Left ventricle myocardium inferior (tissue), 1 donor: ENCODE results near the gene UHRF2. TPM values are rescaled to one million over a fixed set of nuclear protein-coding genes. Genes with fewer than 3 reads are reported as not detected.

ENCODE experiments used
- DNase-seq: peaks from one replicate; pipeline ENCODE4 v3.0.0-alpha.2; 2020
- H3K27ac ChIP-seq: fragments of 200-600 bp; replicated peaks from 2 replicates; pipeline ENCODE4 v1.8.0; 2021
- H3K27me3 ChIP-seq: fragments of 200-600 bp; 2 replicates; pipeline ENCODE4 v1.8.0; 2021; ENCODE audit warnings: low read depth
- H3K36me3 ChIP-seq: fragments of 200-600 bp; 2 replicates; pipeline ENCODE4 v1.8.0; 2021
- H3K4me1 ChIP-seq: fragments of 200-600 bp; 2 replicates; pipeline ENCODE4 v1.8.0; 2021
- H3K4me3 ChIP-seq: fragments of 200-600 bp; 2 replicates; pipeline ENCODE4 v1.8.0; 2021; ENCODE audit warnings: mild to moderate bottlenecking, moderate library complexity
- H3K9me3 ChIP-seq: fragments of 200-600 bp; replicated peaks from 2 replicates; pipeline ENCODE4 v1.8.0; 2021
- CTCF ChIP-seq: fragments of 200-600 bp; IDR thresholded peaks from 2 replicates; pipeline ENCODE4 v1.8.0; 2021; ENCODE audit warnings: antibody characterized with exemption, mild to moderate bottlenecking, borderline replicate concordance
- intact Hi-C: fragments of 100-400 bp; cut with micrococcal nuclease; formaldehyde crosslinking; loops from one replicate; pipeline ENCODE4 v1.11.0; 2022
- total RNA-seq: library from RNA; stranded (reverse); fragmentation: NEBNext Ultra II Directional; extraction: Animal tissue kit (Norgen Biotek cat#: 25700); gene quantifications from one replicate; pipeline ENCODE4 v1.2.1, GENCODE V29; 2021
- donor health status: DM: no; HTN: yes; CAD: no; lungs with severe emphysema.

Gene UHRF2
- total RNA-seq, 1 donor from 2014 or later, result 14.1 TPM

- no peak overlapping the region for H3K4me3 ChIP-seq
- no peak for TF ChIP-seq CTCF
- no peak overlapping the region for H3K27ac ChIP-seq
- no peaks in the 10 kb centered on the region for H3K9me3 ChIP-seq
- H3K27me3 ChIP-seq, result no peaks in the 10 kb centered on the region
- peaks cover 4% of the 10 kb centered on the region for H3K36me3 ChIP-seq
- intact Hi-C loops, result no loop called here
- DNase-seq, result no peak
- peaks cover 58% of the 10 kb centered on the region for H3K4me1 ChIP-seq
Measured at GRCh38 chr9:6441269-6441668, 28.3 kb downstream of the UHRF2 start.

GRCh38 chr9:6443661-6444060 is 30.7 kb downstream of the UHRF2 start:
- Histone ChIP-seq H3K27ac (no peak overlapping the region), H3K4me1 (peaks cover 66% of the 10 kb centered on the region), H3K9me3 (no peaks in the 10 kb centered on the region), H3K27me3 (no peaks in the 10 kb centered on the region), H3K4me3 (no peak overlapping the region), H3K36me3 (no peaks in the 10 kb centered on the region)
- DNase-seq, result no peak
- intact Hi-C loops, result no loop called here
- no peak for TF ChIP-seq CTCF

GRCh38 chr9:6444128-6444527 is 31.1 kb downstream of the UHRF2 start:
- Histone ChIP-seq H3K27me3 (no peaks in the 10 kb centered on the region), H3K4me1 (peaks cover 69% of the 10 kb centered on the region), H3K36me3 (no peaks in the 10 kb centered on the region), H3K9me3 (no peaks in the 10 kb centered on the region), H3K27ac (no peak overlapping the region), H3K4me3 (no peak overlapping the region)
- TF ChIP-seq CTCF, result no peak
- no peak for DNase-seq
- intact Hi-C loops, result no loop called here

- DNase-seq, result no peak
- H3K4me3 ChIP-seq, result no peak overlapping the region
- H3K9me3 ChIP-seq, result no peaks in the 10 kb centered on the region
- no peak for TF ChIP-seq CTCF
- H3K27me3 ChIP-seq, result no peaks in the 10 kb centered on the region
- H3K27ac ChIP-seq, result peak overlapping the region; percentile 4
- intact Hi-C loops, result no loop called here
- H3K36me3 ChIP-seq, result no peaks in the 10 kb centered on the region
- peaks cover 69% of the 10 kb centered on the region for H3K4me1 ChIP-seq
Measured at GRCh38 chr9:6449086-6449485, 36.1 kb downstream of the UHRF2 start.

GRCh38 chr9:6449645-6450044 is 36.6 kb downstream of the UHRF2 start:
- no peak for DNase-seq
- Histone ChIP-seq H3K9me3 (no peaks in the 10 kb centered on the region), H3K4me3 (no peak overlapping the region), H3K4me1 (peaks cover 68% of the 10 kb centered on the region), H3K27me3 (no peaks in the 10 kb centered on the region), H3K36me3 (no peaks in the 10 kb centered on the region), H3K27ac (peak overlapping the region; percentile 4)
- intact Hi-C loops, result no loop called here
- TF ChIP-seq CTCF, result no peak
